Measurements from ENCODE around the gene WT1. TPM values are rescaled to one million over a fixed set of nuclear protein-coding genes. Genes with fewer than 3 reads are reported as not detected.

Gene WT1
- total RNA-seq, 4 donors from 2014 or later, result 0.33 to 0.40 TPM; not detected in 2

GRCh38 chr11:32358729-32359128 is 76.6 kb downstream of the WT1 start:
- DNase-seq, result peak in 1 of 2 donors; percentile 3
- TF ChIP-seq POLR2A (IDR thresholded peaks at IDR 0.05) (no peak), CTCF (IDR thresholded peaks at IDR 0.05) (no peak)
- H3K4me1 ChIP-seq, result no peaks in the 10 kb centered on the region
- H3K27ac ChIP-seq, result no peak overlapping the region
- intact Hi-C loops (cut with DNase I), result no loop called here
- no peaks in the 10 kb centered on the region for H3K36me3 ChIP-seq
- no peak overlapping the region for H3K4me3 ChIP-seq (replicated peaks in 1 of 3)
- no peaks in the 10 kb centered on the region for H3K27me3 ChIP-seq
- no peaks in the 10 kb centered on the region for H3K9me3 ChIP-seq
- 17 to 19% methylated on average over 13 of the region's 13 CpGs for WGBS, 2 donors

- Histone ChIP-seq H3K27me3 (no peaks in the 10 kb centered on the region), H3K27ac (no peak overlapping the region), H3K36me3 (no peaks in the 10 kb centered on the region), H3K4me1 (no peaks in the 10 kb centered on the region), H3K4me3 (replicated peaks in 1 of 3) (no peak overlapping the region), H3K9me3 (no peaks in the 10 kb centered on the region)
- TF ChIP-seq CTCF (IDR thresholded peaks at IDR 0.05) (no peak), POLR2A (IDR thresholded peaks at IDR 0.05) (no peak)
- intact Hi-C loops (cut with DNase I), result no loop called here
- WGBS, 2 donors, result 64 to 77% methylated on average over 5 to 6 of the region's 6 CpGs
- DNase-seq, result no peak
These were observed 81.5 kb downstream of the WT1 start for GRCh38 chr11:32353884-32354283.

- no peak overlapping the region for H3K27ac ChIP-seq
- H3K27me3 ChIP-seq, result no peaks in the 10 kb centered on the region
- H3K36me3 ChIP-seq, result no peaks in the 10 kb centered on the region
- TF ChIP-seq POLR2A (IDR thresholded peaks at IDR 0.05) (no peak), CTCF (IDR thresholded peaks at IDR 0.05) (no peak)
- DNase-seq, result no peak
- no peak overlapping the region for H3K4me3 ChIP-seq (replicated peaks in 1 of 3)
- 73 to 85% methylated on average over 1 of the region's 1 CpG for WGBS, 2 donors
- intact Hi-C loops (cut with DNase I), result no loop called here
- H3K9me3 ChIP-seq, result no peaks in the 10 kb centered on the region
- no peaks in the 10 kb centered on the region for H3K4me1 ChIP-seq
These were observed 86.8 kb downstream of the WT1 start for GRCh38 chr11:32348502-32348901.

GRCh38 chr11:32344946-32345345 is 90.4 kb downstream of the WT1 start:
- Histone ChIP-seq H3K27me3 (no peaks in the 10 kb centered on the region), H3K4me3 (replicated peaks in 1 of 3) (no peak overlapping the region), H3K4me1 (no peaks in the 10 kb centered on the region), H3K9me3 (no peaks in the 10 kb centered on the region), H3K36me3 (no peaks in the 10 kb centered on the region), H3K27ac (no peak overlapping the region)
- TF ChIP-seq CTCF (IDR thresholded peaks at IDR 0.05) (no peak), POLR2A (IDR thresholded peaks at IDR 0.05) (no peak)
- intact Hi-C loops (cut with DNase I), result no loop called here
- DNase-seq, result no peak
- 72 to 75% methylated on average over 5 of the region's 5 CpGs for WGBS, 2 donors

GRCh38 chr11:32343325-32344008 is 91.9 kb downstream of the WT1 start:
- H3K36me3 ChIP-seq, result no peaks in the 10 kb centered on the region
- WGBS, 2 donors, result 70 to 77% methylated on average over 3 of the region's 3 CpGs

More at GRCh38 chr11:32343325-32344008, 91.9 kb downstream of the WT1 start:
- no peak overlapping the region for H3K4me3 ChIP-seq (replicated peaks in 1 of 3)
- TF ChIP-seq POLR2A (IDR thresholded peaks at IDR 0.05), result no peak
- TF ChIP-seq CTCF (IDR thresholded peaks at IDR 0.05), result no peak
- H3K4me1 ChIP-seq, result no peaks in the 10 kb centered on the region
- H3K9me3 ChIP-seq, result no peaks in the 10 kb centered on the region
- intact Hi-C loops (cut with DNase I), result no loop called here
- DNase-seq, result no peak
- no peaks in the 10 kb centered on the region for H3K27me3 ChIP-seq
- H3K27ac ChIP-seq, result no peak overlapping the region
